Mesothelial cell of epicardium (in vitro differentiated cells): Measurements from ENCODE around the gene FER1L5. TPM values are rescaled to one million over a fixed set of nuclear protein-coding genes. Genes with fewer than 3 reads are reported as not detected.

Experiments
- DNase-seq, 2 experiments: peaks; one replicate each; pipeline ENCODE4 v3.0.0; 2021; ENCODE audit warnings: low spot score in 2 of 2; ENCODE audit not compliant: unreplicated experiment in 2 of 2
- H3K27ac Mint-ChIP-seq: 2 replicates; pipeline ENCODE4 v1.8.0; 2021; ENCODE audit warnings: mixed read lengths
- H3K27me3 Mint-ChIP-seq: 2 replicates; pipeline ENCODE4 v1.8.0; 2021; ENCODE audit warnings: low read depth, mixed read lengths
- H3K36me3 Mint-ChIP-seq: 2 replicates; pipeline ENCODE4 v1.8.0; 2021; ENCODE audit warnings: mixed read lengths
- H3K4me1 Mint-ChIP-seq: 2 replicates; pipeline ENCODE4 v1.8.0; 2021; ENCODE audit warnings: mixed read lengths
- H3K4me3 Mint-ChIP-seq: 2 replicates; pipeline ENCODE4 v1.8.0; 2021; ENCODE audit warnings: mild to moderate bottlenecking, moderate library complexity, mixed read lengths
- H3K9me3 Mint-ChIP-seq: 2 replicates; pipeline ENCODE4 v1.8.0; 2021; ENCODE audit warnings: mixed read lengths
- CTCF ChIP-seq: fragments of 200-600 bp; sonication (generic); IDR thresholded peaks from one replicate; pipeline ENCODE4 v1.5.0; 2021; ENCODE audit warnings: antibody characterized with exemption; ENCODE audit not compliant: unreplicated experiment
- total RNA-seq: library from RNA; stranded (reverse); gene quantifications from 3 replicates; pipeline ENCODE4 v1.2.1, GENCODE V29; 2021

The FER1L5 gene
- total RNA-seq, 1 donor from 2014 or later, result 1.1 TPM

DNA sequence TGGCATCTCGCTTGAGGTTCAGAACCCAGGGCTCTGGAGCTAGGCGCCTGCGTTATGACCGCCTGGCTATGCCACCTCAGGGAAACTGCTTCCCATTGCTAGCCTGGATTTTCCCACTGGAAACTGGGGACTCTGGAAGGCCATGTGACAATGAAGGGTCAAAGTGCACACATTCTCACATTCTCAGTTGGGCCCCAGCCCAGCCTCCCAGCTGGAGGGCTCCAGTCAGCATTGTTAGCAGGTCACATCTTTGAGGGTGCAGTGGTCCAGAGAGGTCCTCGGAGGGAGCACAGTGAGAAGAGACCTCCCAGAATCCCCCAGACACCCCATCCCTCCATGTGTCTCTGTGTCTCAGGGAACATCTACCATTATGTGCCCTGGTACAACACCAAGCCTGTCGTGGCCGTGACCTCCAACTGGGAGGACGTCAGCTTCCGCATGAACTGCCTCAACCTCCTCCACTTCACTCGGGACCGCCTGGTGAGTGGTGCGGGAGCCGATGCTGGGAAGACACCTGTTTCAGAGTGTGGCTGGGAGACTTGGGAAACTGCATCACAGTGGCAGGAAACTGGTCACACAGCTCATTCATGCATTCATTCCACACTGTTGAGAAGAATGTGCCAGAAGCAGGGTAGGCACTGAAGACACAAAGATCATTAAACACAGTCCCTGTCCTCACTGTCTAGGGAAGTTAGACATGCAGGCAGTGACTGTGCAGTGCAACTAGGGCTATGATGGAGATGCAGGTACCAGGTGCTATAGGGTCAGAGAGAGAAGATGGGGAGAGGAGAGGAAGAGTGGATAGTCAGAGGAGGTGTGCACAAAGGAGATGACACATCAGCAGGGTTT, 41.6 kb downstream of the FER1L5 start:
- no peak for DNase-seq
- Mint-ChIP-seq H3K36me3 (no peaks in the 10 kb centered on the region), H3K9me3 (no peaks in the 10 kb centered on the region), H3K27ac (no peak overlapping the region), H3K4me1 (peaks cover 34% of the 10 kb centered on the region), H3K27me3 (peaks cover 5% of the 10 kb centered on the region), H3K4me3 (no peak overlapping the region)
- no peak for TF ChIP-seq CTCF

DNA sequence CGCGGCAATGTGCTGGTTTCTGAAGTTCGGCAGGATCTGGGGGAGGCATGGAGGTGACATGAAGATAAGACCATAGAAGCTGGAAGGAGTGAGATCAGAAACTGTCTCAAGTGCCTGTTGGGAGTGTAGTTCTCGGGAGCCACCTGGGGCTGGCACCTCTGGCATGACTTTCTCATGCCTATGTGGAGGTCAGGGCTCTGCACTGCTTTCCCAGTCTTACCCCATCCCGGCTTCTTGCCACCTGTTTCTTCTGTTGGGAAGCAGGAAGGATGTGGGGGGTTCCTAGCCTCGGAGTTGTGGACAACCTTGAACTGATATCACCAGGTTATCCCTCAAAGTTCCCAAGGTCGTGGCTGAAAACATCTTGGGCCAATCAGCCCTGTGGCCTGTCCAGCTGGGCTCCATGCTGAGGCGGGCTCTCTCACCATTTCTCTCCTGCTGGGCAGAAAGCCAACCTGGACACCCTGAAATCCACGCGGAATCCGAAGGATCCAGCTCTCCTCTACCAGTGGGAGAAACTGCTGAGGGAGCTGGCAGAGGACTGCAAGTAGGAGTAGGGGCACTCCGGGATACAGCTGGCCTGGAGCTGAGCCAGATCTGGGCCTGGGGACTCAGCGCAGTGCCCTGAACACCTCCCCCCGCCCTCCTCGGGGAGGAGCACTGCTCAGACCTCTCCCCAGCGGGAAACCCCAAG, 42.5 kb downstream of the FER1L5 start:
- Mint-ChIP-seq H3K4me3 (peak overlapping the region; percentile 15), H3K4me1 (peaks cover 28% of the 10 kb centered on the region), H3K36me3 (no peaks in the 10 kb centered on the region), H3K27ac (no peak overlapping the region), H3K27me3 (no peaks in the 10 kb centered on the region), H3K9me3 (no peaks in the 10 kb centered on the region)
- no peak for TF ChIP-seq CTCF
- no peak for DNase-seq

DNA sequence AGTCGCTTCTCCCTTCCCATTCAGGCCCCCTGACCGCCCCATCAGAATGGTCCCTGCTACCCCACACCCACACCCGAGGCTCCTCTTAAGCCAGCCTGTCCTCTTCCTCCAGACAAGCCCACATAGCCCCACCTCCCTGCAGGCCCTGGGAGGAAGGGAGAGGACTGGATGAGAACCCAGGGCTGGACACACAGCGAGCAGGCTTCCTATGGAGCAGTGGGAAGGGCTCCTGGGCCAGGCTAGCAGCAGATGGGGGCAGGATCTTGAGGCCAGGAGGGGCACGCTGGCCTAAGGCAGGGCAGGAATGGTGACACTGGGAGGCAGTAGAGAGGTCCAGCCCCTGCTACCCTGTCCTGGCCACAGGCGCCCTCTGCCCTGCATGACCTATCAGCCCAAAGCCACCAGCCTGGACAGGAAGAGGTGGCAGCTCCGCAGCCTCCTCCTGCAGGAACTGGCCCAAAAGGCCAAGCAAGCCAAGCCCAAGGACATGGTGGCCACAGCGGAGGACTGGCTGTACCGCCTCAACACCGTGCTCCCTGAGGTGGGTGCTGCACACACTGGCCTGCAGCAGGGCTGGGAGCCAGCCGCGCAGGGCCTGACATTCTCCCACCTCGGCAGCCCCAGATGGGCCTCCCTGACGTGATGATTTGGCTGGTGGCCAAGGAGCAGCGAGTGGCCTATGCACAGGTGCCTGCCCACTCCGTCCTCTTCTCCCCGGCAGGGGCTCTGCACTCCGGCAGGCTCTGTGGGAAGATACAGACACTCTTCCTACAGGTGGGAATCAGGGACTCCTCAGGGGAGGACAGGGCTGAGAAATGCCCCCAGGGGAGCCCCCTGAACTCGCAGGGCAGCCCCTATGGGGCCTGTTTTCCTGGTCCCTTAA, 43.3 kb downstream of the FER1L5 start:
- no peaks in the 10 kb centered on the region for H3K9me3 Mint-ChIP-seq
- DNase-seq, result peak; percentile 57 to 87
- H3K27ac Mint-ChIP-seq, result peak overlapping the region; percentile 34
- TF ChIP-seq CTCF, result no peak
- peaks cover 22% of the 10 kb centered on the region for H3K4me1 Mint-ChIP-seq
- peak overlapping the region; percentile 15 for H3K4me3 Mint-ChIP-seq
- H3K36me3 Mint-ChIP-seq, result no peaks in the 10 kb centered on the region
- H3K27me3 Mint-ChIP-seq, result no peaks in the 10 kb centered on the region

DNA sequence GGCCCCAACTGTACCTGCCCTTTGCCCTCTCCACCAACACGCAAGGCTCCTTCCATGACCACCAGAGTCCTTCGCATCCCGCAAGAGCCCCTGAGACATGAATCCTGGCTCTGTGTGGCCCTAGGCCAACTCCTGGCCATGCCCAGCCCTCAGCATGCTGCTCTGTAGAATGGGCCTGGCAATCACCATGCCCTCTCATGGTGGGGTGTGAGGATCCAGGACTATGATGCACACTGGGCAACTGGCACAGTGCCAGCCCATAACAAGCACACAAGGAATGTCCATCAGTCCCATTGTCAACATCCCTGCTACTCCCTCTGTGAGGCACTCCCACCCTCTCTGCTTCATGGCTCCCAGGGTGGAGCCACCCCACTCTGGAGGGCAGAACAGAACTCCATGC, 44.7 kb downstream of the FER1L5 start:
- TF ChIP-seq CTCF, result no peak
- no peak overlapping the region for H3K27ac Mint-ChIP-seq
- H3K4me3 Mint-ChIP-seq, result no peak overlapping the region
- H3K4me1 Mint-ChIP-seq, result peaks cover 22% of the 10 kb centered on the region
- H3K36me3 Mint-ChIP-seq, result no peaks in the 10 kb centered on the region
- no peak for DNase-seq
- no peaks in the 10 kb centered on the region for H3K27me3 Mint-ChIP-seq
- H3K9me3 Mint-ChIP-seq, result no peaks in the 10 kb centered on the region

- Mint-ChIP-seq H3K27me3 (no peaks in the 10 kb centered on the region), H3K4me3 (no peak overlapping the region), H3K9me3 (no peaks in the 10 kb centered on the region), H3K4me1 (peaks cover 22% of the 10 kb centered on the region), H3K36me3 (no peaks in the 10 kb centered on the region), H3K27ac (no peak overlapping the region)
- no peak for TF ChIP-seq CTCF
- DNase-seq, result no peak
Measured at GRCh38 chr2:96687711-96688640, 45.4 kb downstream of the FER1L5 start.
